Activated T-helper 2 cell treated with anti-CD3 and anti-CD28 coated beads, Interferon-gamma antibody, Interleukin-2, Interleukin-4, amounts not matched to agents 10 μg/mL and 5 μg/mL and 100 μg/mL, durations not matched to agents 14 hours and 24 hours and 36 hours (primary cell): Measurements from ENCODE around the gene FAM227B. TPM values are rescaled to one million over a fixed set of nuclear protein-coding genes. Genes with fewer than 3 reads are reported as not detected.
"Not testable (repeated sequence)": the region's sequence is repeated elsewhere in the genome, so short reads cannot be mapped to it uniquely, and the experiment has no call there.

Source experiments
- DNase-seq: peaks from one replicate; pipeline ENCODE4 v3.0.0; 2021; ENCODE audit warnings: low spot score
- H3K27ac Mint-ChIP-seq: one replicate; pipeline ENCODE4 v1.8.0; 2021; ENCODE audit warnings: mixed read lengths
- H3K27me3 Mint-ChIP-seq: one replicate; pipeline ENCODE4 v1.8.0; 2021; ENCODE audit warnings: low read depth, mixed read lengths
- H3K36me3 Mint-ChIP-seq: one replicate; pipeline ENCODE4 v1.8.0; 2021; ENCODE audit warnings: low read depth, mixed read lengths
- H3K4me1 Mint-ChIP-seq: one replicate; pipeline ENCODE4 v1.8.0; 2021; ENCODE audit warnings: low read depth, mixed read lengths
- H3K4me3 Mint-ChIP-seq: one replicate; pipeline ENCODE4 v1.8.0; 2021; ENCODE audit warnings: low read depth, mild to moderate bottlenecking, moderate library complexity, mixed read lengths
- H3K9me3 Mint-ChIP-seq: one replicate; pipeline ENCODE4 v1.8.0; 2021; ENCODE audit warnings: mixed read lengths
- intact Hi-C: fragments of 100-400 bp; cut with micrococcal nuclease; formaldehyde crosslinking; loops from one replicate; pipeline ENCODE4 v1.15.1; 2023
- total RNA-seq: library from RNA; stranded (reverse); gene quantifications from 2 replicates; pipeline ENCODE4 v1.2.3, GENCODE V29; 2022

FAM227B gene
- total RNA-seq, 1 donor from 2014 or later: 2.7 TPM

DNA sequence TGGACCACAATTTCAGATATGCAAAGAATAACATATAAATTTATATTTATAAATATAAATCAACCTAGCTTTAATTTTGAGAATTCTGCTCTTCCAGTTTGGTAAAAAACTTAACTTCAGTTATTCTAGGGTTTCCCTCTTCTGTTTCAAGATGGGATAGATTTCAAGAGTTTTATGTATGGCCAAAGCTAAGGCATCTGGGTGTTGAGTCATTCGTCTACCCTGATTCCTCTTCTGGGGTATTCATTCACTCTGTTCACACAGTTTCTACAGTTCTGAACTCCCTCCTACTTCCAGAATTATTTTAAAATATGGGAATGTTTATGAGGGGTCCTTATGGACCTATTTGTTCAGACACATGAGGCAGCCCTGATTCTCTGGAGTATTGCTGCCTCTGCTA is 201.8 kb downstream of the FAM227B start:
- Mint-ChIP-seq H3K4me3 (no peak overlapping the region), H3K27me3 (peaks cover 26% of the 10 kb centered on the region), H3K9me3 (no peaks in the 10 kb centered on the region), H3K27ac (no peak overlapping the region), H3K36me3 (no peaks in the 10 kb centered on the region), H3K4me1 (peaks cover 4% of the 10 kb centered on the region)
- DNase-seq: no peak
- intact Hi-C loops: no loop called here

DNA sequence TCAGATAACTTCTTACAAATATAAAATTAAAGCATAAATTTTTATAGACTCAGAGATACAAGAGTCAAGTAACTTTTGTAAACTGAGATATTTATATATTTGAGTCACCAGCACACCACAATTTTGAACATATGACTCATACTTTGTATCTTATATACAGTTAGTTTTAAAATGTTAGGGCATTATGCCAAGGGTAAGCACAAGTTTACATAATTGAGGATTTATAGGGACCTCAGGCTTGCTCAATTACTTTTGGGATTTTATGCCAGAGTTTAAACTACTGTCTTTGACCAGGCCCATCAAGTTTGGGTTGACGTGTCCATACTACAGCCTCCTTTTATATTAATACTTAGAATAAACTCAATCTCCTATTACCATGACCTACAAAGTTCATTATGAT is 205.0 kb downstream of the FAM227B start:
- Mint-ChIP-seq H3K4me1 (no peaks in the 10 kb centered on the region), H3K36me3 (no peaks in the 10 kb centered on the region), H3K27ac (no peak overlapping the region), H3K9me3 (no peaks in the 10 kb centered on the region), H3K4me3 (no peak overlapping the region), H3K27me3 (peaks cover 32% of the 10 kb centered on the region)
- DNase-seq: no peak
- intact Hi-C loops: no loop called here

DNA sequence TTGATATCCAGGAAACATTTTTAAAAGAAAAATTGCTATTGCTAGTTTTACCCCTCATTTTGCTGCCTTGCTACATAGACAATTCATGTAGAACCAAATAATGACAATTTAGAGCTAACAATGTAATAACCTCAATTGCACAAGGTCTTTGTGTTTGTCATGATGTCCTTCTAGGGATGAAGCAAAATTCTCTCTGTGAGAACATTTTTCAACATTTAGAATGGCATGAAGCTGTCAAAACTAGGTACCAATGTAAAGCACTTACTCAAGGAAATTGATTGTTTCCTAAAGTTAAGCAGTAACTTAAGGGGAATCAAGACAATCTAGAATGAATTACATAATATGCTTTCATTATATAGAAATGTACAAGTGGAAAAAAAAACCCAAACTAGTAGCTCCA is 205.5 kb downstream of the FAM227B start:
- DNase-seq: no peak
- Mint-ChIP-seq H3K27me3 (peaks cover 33% of the 10 kb centered on the region), H3K36me3 (no peaks in the 10 kb centered on the region), H3K27ac (no peak overlapping the region), H3K4me1 (no peaks in the 10 kb centered on the region), H3K9me3 (no peaks in the 10 kb centered on the region), H3K4me3 (no peak overlapping the region)
- intact Hi-C loops: no loop called here

DNA sequence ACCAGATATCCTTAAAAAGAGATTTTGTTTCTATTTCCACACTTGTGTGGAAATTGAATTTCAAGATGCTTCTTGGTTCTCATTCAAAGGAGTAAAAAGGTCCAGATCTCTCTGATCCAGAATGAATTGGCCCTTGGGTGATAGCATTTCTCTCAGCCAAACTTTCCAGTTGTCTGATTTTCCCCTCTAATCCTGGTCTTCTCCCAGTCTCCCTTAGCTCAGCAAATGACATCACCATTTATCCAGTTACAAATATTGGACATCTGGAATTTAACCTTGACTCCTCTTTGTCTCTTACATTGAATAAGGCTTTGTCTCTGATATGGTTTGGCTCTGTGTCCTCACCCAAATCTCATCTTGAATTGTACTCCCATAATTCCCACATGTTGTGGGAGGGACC is 207.8 kb downstream of the FAM227B start:
- Mint-ChIP-seq H3K4me3 (no peak overlapping the region), H3K36me3 (no peaks in the 10 kb centered on the region), H3K9me3 (no peaks in the 10 kb centered on the region)

DNA sequence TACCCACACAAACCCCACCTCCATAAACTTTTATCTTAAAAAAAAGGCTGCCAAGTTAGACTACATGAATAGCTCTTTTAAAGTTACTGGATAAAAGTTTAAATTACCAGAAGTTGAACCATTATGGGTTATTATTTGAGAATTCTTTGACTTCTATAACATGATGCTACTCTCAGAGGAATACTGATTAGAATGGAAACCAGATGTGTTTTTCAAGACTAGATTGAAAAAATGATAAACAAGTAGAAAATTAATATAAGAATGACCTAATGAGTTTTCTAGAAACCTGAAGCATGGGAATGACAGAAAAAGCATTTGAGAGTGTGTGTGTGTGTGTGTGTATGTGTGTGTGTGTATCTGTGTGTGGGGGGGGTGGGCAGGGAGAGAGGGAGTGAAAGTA is 210.0 kb downstream of the FAM227B start:
- no peak overlapping the region for H3K4me3 Mint-ChIP-seq
- H3K36me3 Mint-ChIP-seq: no peaks in the 10 kb centered on the region
- H3K27ac Mint-ChIP-seq: no peak overlapping the region
- no peak for DNase-seq
- H3K9me3 Mint-ChIP-seq: no peaks in the 10 kb centered on the region
- intact Hi-C loops: no loop called here
- H3K27me3 Mint-ChIP-seq: peaks cover 22% of the 10 kb centered on the region
- no peaks in the 10 kb centered on the region for H3K4me1 Mint-ChIP-seq

More for the DNA sequence above, 207.8 kb downstream of the FAM227B start:
- no peak overlapping the region for H3K27ac Mint-ChIP-seq
- no peak for DNase-seq
- no peaks in the 10 kb centered on the region for H3K4me1 Mint-ChIP-seq
- intact Hi-C loops: no loop called here
- peaks cover 29% of the 10 kb centered on the region for H3K27me3 Mint-ChIP-seq

DNA sequence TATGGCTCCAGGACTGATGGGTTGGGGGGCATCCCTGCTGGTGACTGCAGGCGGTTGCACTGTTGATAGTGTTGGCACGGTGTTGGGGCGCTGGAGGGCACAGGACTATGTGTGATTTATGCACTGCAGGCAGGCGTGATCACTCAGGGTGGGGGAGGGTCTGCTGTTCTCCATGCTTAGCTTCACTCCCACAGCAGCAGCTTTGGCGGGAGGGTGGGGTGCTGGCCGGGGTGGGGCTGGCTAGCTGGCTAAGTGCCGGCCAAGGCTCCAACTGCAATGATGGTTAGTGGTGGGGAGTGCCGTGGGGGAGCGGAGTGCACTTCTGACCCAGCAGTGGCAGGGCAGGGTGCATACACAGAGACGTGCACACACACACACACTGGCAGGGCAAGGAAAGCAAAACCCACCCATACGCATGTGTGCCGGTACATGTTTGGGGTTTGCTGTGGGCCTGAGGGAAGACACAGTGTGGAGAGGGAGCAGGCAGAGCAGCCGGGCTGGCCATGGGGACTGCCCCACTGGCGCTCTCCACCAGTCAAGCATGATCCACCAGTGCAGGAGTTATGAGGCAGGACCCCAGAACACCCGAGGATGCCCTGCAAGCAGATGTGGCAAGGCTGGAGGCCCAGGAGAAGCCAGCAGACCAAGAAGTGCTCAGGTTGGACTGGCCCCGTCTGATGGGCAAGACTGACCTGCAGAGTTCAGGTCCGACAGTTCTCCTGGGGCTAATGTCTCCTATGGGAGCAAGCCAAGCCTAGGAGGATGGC is 214.1 kb downstream of the FAM227B start:
- Mint-ChIP-seq H3K4me3 (no peak overlapping the region), H3K27me3 (peaks cover 7% of the 10 kb centered on the region), H3K36me3 (no peaks in the 10 kb centered on the region), H3K4me1 (no peaks in the 10 kb centered on the region), H3K27ac (no peak overlapping the region), H3K9me3 (peaks cover 6% of the 10 kb centered on the region)
- intact Hi-C loops: no loop called here
- no peak for DNase-seq

DNA sequence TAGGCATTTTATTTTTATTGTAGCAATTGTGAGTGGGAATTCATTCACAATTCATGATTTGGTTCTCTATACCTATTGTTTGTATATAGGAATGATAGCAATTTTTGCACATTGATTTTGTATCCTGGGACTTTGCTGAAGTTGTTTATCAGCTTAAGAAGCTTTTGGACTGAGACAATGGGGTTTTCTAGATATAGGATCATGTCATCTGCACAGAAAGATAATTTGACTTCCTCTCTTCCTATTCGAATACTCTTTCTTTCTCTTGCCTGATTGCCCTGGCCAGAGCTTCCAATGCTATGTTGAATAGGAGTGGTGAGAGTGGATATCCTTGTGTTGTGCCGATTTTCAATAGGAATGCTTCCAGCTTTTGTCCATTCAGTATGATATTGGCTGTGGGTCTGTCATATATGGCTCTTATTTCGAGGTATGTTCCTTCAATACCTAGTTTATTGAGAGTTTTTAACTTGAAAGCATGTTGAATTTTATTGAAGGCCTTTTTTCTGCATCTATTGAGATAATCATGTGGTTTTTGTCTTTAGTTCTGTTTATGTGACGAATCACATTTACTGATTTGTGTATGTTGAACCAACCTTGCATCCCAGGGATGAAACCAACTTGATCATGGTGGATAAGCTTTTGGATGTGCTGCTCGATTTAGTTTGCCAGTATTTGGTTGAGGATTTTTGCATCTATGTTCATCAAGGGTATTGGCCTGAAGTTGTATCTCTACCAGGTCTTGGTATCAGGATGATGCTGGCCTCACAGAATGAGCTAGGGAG is 217.9 kb downstream of the FAM227B start:
- H3K27ac Mint-ChIP-seq, H3K4me1 Mint-ChIP-seq, H3K36me3 Mint-ChIP-seq, H3K27me3 Mint-ChIP-seq, H3K9me3 Mint-ChIP-seq, DNase-seq, intact Hi-C loops, H3K4me3 Mint-ChIP-seq: not testable (repeated sequence)

DNA sequence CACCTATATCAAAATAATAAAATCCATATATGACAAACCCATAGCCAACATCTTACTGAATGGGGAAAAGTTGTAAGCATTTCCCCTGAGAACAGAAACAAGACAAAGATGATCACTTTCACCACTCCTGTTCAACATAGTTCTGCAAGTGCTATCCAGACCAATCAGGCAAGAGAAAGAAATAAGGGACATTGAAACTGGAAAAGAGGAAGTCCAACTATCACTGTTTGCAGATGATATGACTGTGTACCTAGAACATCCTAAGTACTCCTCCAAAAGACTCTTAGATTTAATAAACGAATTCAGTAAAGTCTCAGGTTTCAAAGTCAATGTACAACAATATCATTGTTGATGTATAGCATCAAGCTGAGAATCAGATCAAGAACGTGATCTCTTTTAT is 233.1 kb downstream of the FAM227B start:
- H3K27me3 Mint-ChIP-seq: peaks cover 10% of the 10 kb centered on the region
- no peak for DNase-seq
- no peak overlapping the region for H3K27ac Mint-ChIP-seq
- no peaks in the 10 kb centered on the region for H3K4me1 Mint-ChIP-seq
- intact Hi-C loops: no loop called here
- no peaks in the 10 kb centered on the region for H3K9me3 Mint-ChIP-seq
- no peaks in the 10 kb centered on the region for H3K36me3 Mint-ChIP-seq
- H3K4me3 Mint-ChIP-seq: no peak overlapping the region

DNA sequence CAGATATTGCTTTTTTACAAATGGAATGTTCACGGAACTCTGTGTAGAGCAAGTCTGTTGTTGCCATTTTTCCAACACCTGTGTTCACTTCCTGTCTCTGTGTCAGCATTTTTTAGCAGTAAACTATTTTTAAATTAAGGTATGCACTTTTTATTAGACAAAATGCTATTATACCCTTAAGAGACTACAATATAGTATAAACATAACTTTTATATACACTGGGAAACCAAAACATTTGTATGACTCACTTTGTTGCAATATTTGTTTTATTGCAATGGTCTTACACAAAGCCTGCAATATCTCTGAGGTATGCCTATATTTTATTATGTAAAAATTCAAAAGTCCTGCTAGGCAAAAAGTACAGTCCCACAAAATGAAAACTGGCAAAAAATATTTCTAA is 237.4 kb downstream of the FAM227B start:
- H3K27ac Mint-ChIP-seq: no peak overlapping the region
- H3K4me1 Mint-ChIP-seq: no peaks in the 10 kb centered on the region

DNA sequence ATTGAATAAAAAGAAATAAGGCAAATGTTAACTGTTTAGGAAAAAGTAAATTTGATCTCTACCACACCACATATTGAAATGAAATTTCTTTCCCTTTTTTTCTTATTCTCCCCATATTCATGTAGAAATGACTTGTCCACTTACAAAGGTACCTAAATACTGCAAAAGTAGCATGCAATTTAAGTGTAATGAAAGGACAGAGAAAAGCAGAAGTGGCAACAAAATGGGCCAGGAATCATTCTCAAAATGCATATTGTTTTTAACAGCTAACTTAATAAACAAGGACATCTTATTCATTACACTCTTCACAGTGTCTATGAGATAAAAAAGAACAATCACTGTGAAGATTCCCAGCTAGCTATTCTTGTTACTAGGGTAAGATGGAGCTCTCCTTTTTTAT is 238.2 kb downstream of the FAM227B start:
- no peak overlapping the region for H3K4me3 Mint-ChIP-seq
- H3K9me3 Mint-ChIP-seq: no peaks in the 10 kb centered on the region
- intact Hi-C loops: no loop called here

More for the DNA sequence above, 237.4 kb downstream of the FAM227B start:
- no peak for DNase-seq
- H3K4me3 Mint-ChIP-seq: no peak overlapping the region
- H3K27me3 Mint-ChIP-seq: peaks cover 10% of the 10 kb centered on the region
- no peaks in the 10 kb centered on the region for H3K36me3 Mint-ChIP-seq
- no peaks in the 10 kb centered on the region for H3K9me3 Mint-ChIP-seq
- intact Hi-C loops: no loop called here

DNA sequence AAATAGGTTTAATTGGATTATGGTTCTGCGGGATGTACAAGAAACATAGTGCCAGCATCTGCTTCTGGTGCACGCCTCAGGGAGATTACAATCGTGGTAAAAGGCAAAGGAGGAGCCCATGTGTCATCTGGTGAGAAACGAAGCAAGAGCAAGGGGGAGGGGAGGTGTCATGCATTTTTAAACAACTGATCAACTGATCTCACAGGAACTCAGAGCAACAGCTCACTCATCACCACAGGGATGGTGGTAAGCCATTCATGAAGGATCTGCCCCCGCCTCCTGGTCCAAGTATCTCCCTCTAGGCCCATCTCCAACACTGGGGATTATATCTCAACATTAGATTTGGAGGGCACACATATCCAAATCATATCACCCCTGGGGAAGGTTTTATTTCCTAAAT is 239.7 kb downstream of the FAM227B start:
- no peaks in the 10 kb centered on the region for H3K9me3 Mint-ChIP-seq
- no peak overlapping the region for H3K27ac Mint-ChIP-seq
- no peak overlapping the region for H3K4me3 Mint-ChIP-seq
- peaks cover 19% of the 10 kb centered on the region for H3K27me3 Mint-ChIP-seq
- H3K36me3 Mint-ChIP-seq: no peaks in the 10 kb centered on the region
- DNase-seq: no peak
- intact Hi-C loops: no loop called here
- no peaks in the 10 kb centered on the region for H3K4me1 Mint-ChIP-seq

More for the DNA sequence above, 238.2 kb downstream of the FAM227B start:
- H3K4me1 Mint-ChIP-seq: no peaks in the 10 kb centered on the region
- H3K27me3 Mint-ChIP-seq: peaks cover 13% of the 10 kb centered on the region
- H3K36me3 Mint-ChIP-seq: no peaks in the 10 kb centered on the region
- no peak overlapping the region for H3K27ac Mint-ChIP-seq
- no peak for DNase-seq

DNA sequence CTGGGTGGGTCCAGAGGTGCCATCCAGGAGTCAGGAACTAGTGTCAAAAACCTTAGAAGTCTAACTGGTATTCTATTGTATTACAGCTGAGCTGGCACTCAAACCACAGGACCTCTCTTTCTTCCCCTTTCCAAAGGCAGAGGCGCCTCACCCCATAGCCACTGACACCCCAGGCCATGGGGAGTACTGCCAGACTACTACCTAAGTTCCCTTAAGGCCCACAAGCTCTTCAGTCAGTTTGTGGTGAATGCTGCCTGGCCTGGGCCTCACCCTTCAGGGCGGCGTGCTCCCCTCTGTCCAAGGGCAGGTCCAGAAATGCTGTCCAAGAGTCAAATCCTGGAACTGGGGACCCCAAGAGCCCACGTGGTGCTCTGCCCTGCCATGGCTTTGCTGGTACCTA is 240.6 kb downstream of the FAM227B start:
- no peaks in the 10 kb centered on the region for H3K9me3 Mint-ChIP-seq
- H3K4me1 Mint-ChIP-seq: no peaks in the 10 kb centered on the region
- H3K36me3 Mint-ChIP-seq: no peaks in the 10 kb centered on the region
- peaks cover 21% of the 10 kb centered on the region for H3K27me3 Mint-ChIP-seq
- intact Hi-C loops: no loop called here
- no peak overlapping the region for H3K4me3 Mint-ChIP-seq
- no peak for DNase-seq
- H3K27ac Mint-ChIP-seq: no peak overlapping the region

DNA sequence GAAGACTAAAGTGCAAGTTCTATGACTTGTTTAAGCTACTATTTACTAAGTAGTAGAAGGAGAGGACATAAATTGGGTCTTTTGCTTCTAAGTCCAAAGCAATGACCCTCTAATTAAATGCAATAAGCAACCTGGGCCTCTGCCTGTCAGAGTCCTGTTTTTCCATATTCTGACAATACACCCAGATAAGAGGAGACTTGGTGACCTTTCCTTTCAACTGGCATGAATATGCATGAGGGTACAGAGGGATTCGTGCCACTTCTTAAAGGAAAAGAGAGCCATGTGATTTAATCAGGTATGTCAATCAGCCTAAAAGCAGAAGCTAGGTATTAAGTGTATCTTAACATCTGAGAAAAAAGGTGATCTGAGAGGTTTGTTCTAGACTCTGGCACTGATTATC is 248.3 kb downstream of the FAM227B start:
- H3K4me3 Mint-ChIP-seq: no peak overlapping the region
- H3K27me3 Mint-ChIP-seq: peaks cover 14% of the 10 kb centered on the region
- no peaks in the 10 kb centered on the region for H3K4me1 Mint-ChIP-seq

More for the DNA sequence above, 248.3 kb downstream of the FAM227B start:
- Mint-ChIP-seq H3K36me3 (no peaks in the 10 kb centered on the region), H3K9me3 (no peaks in the 10 kb centered on the region), H3K27ac (no peak overlapping the region)
- DNase-seq: no peak
- intact Hi-C loops: no loop called here
